Fibroblast of villous mesenchyme (primary cell): ENCODE data around the gene GSS. TPM values are rescaled to one million over a fixed set of nuclear protein-coding genes. Genes with fewer than 3 reads are reported as not detected.
A peak's percentile ranks its signal among the peaks of the same experiment; 100 is the strongest.

ENCODE experiments used
- DNase-seq: peaks from one replicate; pipeline ENCODE4 v3.0.0-alpha.2; 2010; ENCODE audit warnings: low read depth
- H3K4me3 ChIP-seq: 2 replicates; pipeline ENCODE4 v1.5.1; 2011; ENCODE audit warnings: low read depth, mild to moderate bottlenecking, low read length
- CTCF ChIP-seq: IDR thresholded peaks from 2 replicates; pipeline ENCODE4 v1.5.1; 2012; ENCODE audit warnings: low read depth, mild to moderate bottlenecking, low read length; ENCODE audit not compliant: insufficient read depth
- total RNA-seq: library from RNA; depleted of rRNA; stranded (reverse); fragments of >200 nt; gene quantifications from 2 replicates; pipeline ENCODE4 v1.2.3, GENCODE V29; 2012

Gene GSS
- 71.2 and 74.1 TPM in 2 replicates for total RNA-seq

- DNase-seq = peak; percentile 97
- peak within 1 kb of the TSS; percentile 76 for H3K4me3 ChIP-seq
- TF ChIP-seq CTCF = peak; percentile 50
Observed at GRCh38 chr20:34955231-34956040, at the start of gene GSS, which contains the start of gene MYH7B. TSS of gene GSS (minus strand) at chr20:34955806. CDS start at chr20:34951852, 3,954 bp downstream. TSS of gene MYH7B (plus strand) at chr20:34955868. CDS start at chr20:34978006, 22,138 bp downstream.

- no peak for DNase-seq
- TF ChIP-seq CTCF = no peak
- H3K4me3 ChIP-seq = no peak overlapping the region
Observed at GRCh38 chr20:35004749-35005462, 49.3 kb upstream of the GSS start.

GRCh38 chr20:35004051-35004725, 48.6 kb upstream of the GSS start:
- H3K4me3 ChIP-seq = no peak overlapping the region
- TF ChIP-seq CTCF = no peak
- no peak for DNase-seq

GRCh38 chr20:35003211-35004031, 47.8 kb upstream of the GSS start:
- TF ChIP-seq CTCF = no peak
- H3K4me3 ChIP-seq = no peak overlapping the region
- DNase-seq = no peak

GRCh38 chr20:35002426-35003210, 47.0 kb upstream of the GSS start:
- H3K4me3 ChIP-seq = no peak overlapping the region
- no peak for TF ChIP-seq CTCF
- no peak for DNase-seq
